SK-N-SH (cell line): ENCODE results near the gene CTNNA3. TPM values are rescaled to one million over a fixed set of nuclear protein-coding genes. Genes with fewer than 3 reads are reported as not detected.

Source experiments
- CTCF ChIA-PET: fragments of 300-600, 350-600 bp; formaldehyde crosslinking; extraction: SDS; loops from one replicate; lab custom pipeline; 2021; lab: Yijun Ruan, JAX
- POLR2A ChIA-PET: fragments of 350-600 bp; sonication (Branson Sonifier 250); formaldehyde crosslinking; extraction: SDS; loops from one replicate; lab custom pipeline; 2020; ENCODE audit warnings: antibody characterized with exemption, inconsistent platforms; lab: Yijun Ruan, JAX
- DNase-seq: peaks from one replicate; pipeline ENCODE4 v3.0.0; 2012
- H2AFZ ChIP-seq: fragments of 200-600 bp; sonication (generic); 2 replicates; pipeline ENCODE4 v1.8.1; 2016; ENCODE audit warnings: antibody characterized with exemption, mild to moderate bottlenecking, low read depth
- H3F3A ChIP-seq: fragments of 200-600 bp; sonication (generic); replicated peaks from 2 replicates; pipeline ENCODE3; 2016; ENCODE audit warnings: antibody characterized with exemption, mild to moderate bottlenecking; ENCODE audit not compliant: insufficient read depth
- H3K27ac ChIP-seq, 2 experiments: fragments of 200-500 bp in 1 of 2; fragments of 200-600 bp in 1 of 2; sonication (Bioruptor generic) in 1 of 2; sonication (generic), shearing (Covaris generic) in 1 of 2; 2 replicates each; pipeline versions ENCODE4 v1.5.1 to v1.6.1; 2014 to 2016; ENCODE audit warnings: low read depth in 2 of 2, inconsistent platforms in 1 of 2, low read length in 1 of 2, mild to moderate bottlenecking in 1 of 2, mixed read lengths in 1 of 2
- H3K27me3 ChIP-seq: fragments of 200-600 bp; sonication (generic), shearing (Covaris generic); 2 replicates; pipeline ENCODE4 v1.6.1; 2016; ENCODE audit warnings: mixed run types; ENCODE audit not compliant: insufficient read depth
- H3K36me3 ChIP-seq, 2 experiments: fragments of 200-500 bp in 1 of 2; fragments of 200-600 bp in 1 of 2; sonication (Bioruptor generic) in 1 of 2; sonication (generic) in 1 of 2; replicated peaks in 1 of 2; 2 replicates each; pipeline versions ENCODE3 to v1.5.1; 2014 to 2016; ENCODE audit warnings: low read length in 1 of 2, mild to moderate bottlenecking in 1 of 2; ENCODE audit not compliant: insufficient read depth in 2 of 2, control insufficient read depth in 1 of 2
- H3K4me1 ChIP-seq, 2 experiments: fragments of 200-500 bp in 1 of 2; fragments of 200-600 bp in 1 of 2; sonication (Bioruptor generic) in 1 of 2; sonication (generic), shearing (Covaris generic) in 1 of 2; 2 replicates each; pipeline versions ENCODE4 v1.5.1 to v1.6.1; 2014 to 2016; ENCODE audit warnings: low read depth in 1 of 2, low read length in 1 of 2, mixed run types in 1 of 2; ENCODE audit not compliant: insufficient read depth in 2 of 2, control insufficient read depth in 1 of 2
- H3K4me2 ChIP-seq: fragments of 200-600 bp; sonication (generic), shearing (Covaris generic); 2 replicates; pipeline ENCODE4 v1.6.1; 2017; ENCODE audit warnings: mixed run types
- H3K4me3 ChIP-seq, 2 experiments: fragments of 200-500 bp in 1 of 2; fragments of 200-600 bp in 1 of 2; sonication (Bioruptor generic) in 1 of 2; sonication (generic), shearing (Covaris generic) in 1 of 2; 2 replicates each; pipeline versions ENCODE4 v1.5.1 to v1.8.1; 2014 to 2016; ENCODE audit warnings: low read depth in 2 of 2, inconsistent platforms in 1 of 2, low read length in 1 of 2, mild to moderate bottlenecking in 1 of 2, mixed read lengths in 1 of 2, moderate library complexity in 1 of 2
- H3K79me2 ChIP-seq: fragments of 200-600 bp; sonication (generic); 2 replicates; pipeline ENCODE4 v1.8.1; 2017; ENCODE audit warnings: mild to moderate bottlenecking; ENCODE audit not compliant: insufficient read depth
- H3K9ac ChIP-seq: fragments of 200-600 bp; sonication (generic); 2 replicates; pipeline ENCODE4 v1.6.1; 2017; ENCODE audit warnings: mixed run types
- H3K9me2 ChIP-seq: fragments of 200-600 bp; sonication (generic); 2 replicates; pipeline ENCODE4 v1.6.1; 2017; ENCODE audit warnings: mixed run types
- H3K9me3 ChIP-seq: fragments of 200-600 bp; sonication (generic); 2 replicates; pipeline ENCODE4 v1.6.1; 2017; ENCODE audit warnings: mixed run types, mild to moderate bottlenecking, moderate library complexity
- H4K20me1 ChIP-seq: fragments of 200-600 bp; sonication (generic); 2 replicates; pipeline ENCODE4 v1.6.1; 2017; ENCODE audit warnings: mild to moderate bottlenecking, mixed run types; ENCODE audit not compliant: insufficient read depth
- CHD2 ChIP-seq: fragments of 150-350 bp; IDR thresholded peaks from 2 replicates; pipeline ENCODE4 v1.6.1; 2018; ENCODE audit warnings: low read length; ENCODE audit not compliant: partially characterized antibody
- ELF1 ChIP-seq: IDR thresholded peaks from 2 replicates; pipeline ENCODE4 v1.4.0; 2012
- EZH2phosphoT487 ChIP-seq: fragments of 200-600 bp; sonication (generic); IDR thresholded peaks from 2 replicates; pipeline ENCODE4 v1.6.1; 2017; ENCODE audit warnings: low read depth, mixed run types, mild to moderate bottlenecking, antibody characterized with exemption, moderate library complexity, borderline replicate concordance
- FOSL2 ChIP-seq: IDR thresholded peaks from 2 replicates; pipeline ENCODE4 v1.4.0; 2012; ENCODE audit warnings: low read depth, mild to moderate bottlenecking, moderate library complexity, borderline replicate concordance
- FOXM1 ChIP-seq: IDR thresholded peaks from 2 replicates; pipeline ENCODE4 v1.4.0; 2012; ENCODE audit warnings: low read depth, mild to moderate bottlenecking
- GABPA ChIP-seq: IDR thresholded peaks from 2 replicates; pipeline ENCODE4 v1.4.0; 2012; ENCODE audit warnings: low read depth, mild to moderate bottlenecking
- NRF1 ChIP-seq: IDR thresholded peaks from 2 replicates; pipeline ENCODE4 v1.6.1; 2012; ENCODE audit warnings: low read depth, mild to moderate bottlenecking, low read length
- POLR2AphosphoS5 ChIP-seq: IDR thresholded peaks from 2 replicates; pipeline ENCODE4 v1.6.1; 2012; ENCODE audit warnings: low read depth, low read length
- RAD21 ChIP-seq: IDR thresholded peaks from 2 replicates; pipeline ENCODE4 v1.6.1; 2012; ENCODE audit warnings: mild to moderate bottlenecking, low read length
- RCOR1 ChIP-seq: fragments of 150-350 bp; IDR thresholded peaks from 2 replicates; pipeline ENCODE4 v1.6.1; 2017; ENCODE audit warnings: antibody characterized with exemption, low read length
- RXRA ChIP-seq: IDR thresholded peaks from 2 replicates; pipeline ENCODE4 v1.4.0; 2012; ENCODE audit warnings: low read depth, mild to moderate bottlenecking, borderline replicate concordance
- SIN3A ChIP-seq: IDR thresholded peaks from 2 replicates; pipeline ENCODE4 v1.6.1; 2012; ENCODE audit warnings: low read depth, mild to moderate bottlenecking, low read length, moderate library complexity, borderline replicate concordance
- SMC3 ChIP-seq: IDR thresholded peaks from 2 replicates; pipeline ENCODE4 v1.6.1; 2012; ENCODE audit warnings: low read depth, low read length, improper control_type of control experiment
- TCF12 ChIP-seq: IDR thresholded peaks from 2 replicates; pipeline ENCODE4 v1.4.0; 2012
- TEAD4 ChIP-seq: IDR thresholded peaks from 2 replicates; pipeline ENCODE4 v1.4.0; 2012; ENCODE audit warnings: mild to moderate bottlenecking, borderline replicate concordance; ENCODE audit not compliant: insufficient read depth
- WGBS: methylation state at CpG from one replicate; pipeline ENCODE4 v1.1.6; 2017; ENCODE audit warnings: low lambda C conversion rate; 5-methylcytosine and 5-hydroxymethylcytosine counted together
- polyA plus RNA-seq, 3 experiments: library from polyadenylated mRNA; depleted of rRNA; stranded (reverse); fragments of >200 nt; gene quantifications; 2 replicates each; pipeline ENCODE4 v1.2.3, GENCODE V29; 2012
- TF ChIP-seq, protein P1 (sequence below): fragments of 200-600 bp; sonication (generic); IDR thresholded peaks from 2 replicates; pipeline ENCODE4 v1.6.1; 2017; ENCODE audit warnings: antibody characterized with exemption, mild to moderate bottlenecking, moderate library complexity
- TF ChIP-seq, protein P2 (sequence below): IDR thresholded peaks from 2 replicates; pipeline ENCODE4 v1.4.0; 2012; ENCODE audit warnings: low read depth, borderline replicate concordance
- TF ChIP-seq, protein P3 (sequence below): IDR thresholded peaks from 2 replicates; pipeline ENCODE4 v1.4.0; 2012; ENCODE audit warnings: low read depth, borderline replicate concordance
- TF ChIP-seq, protein P4 (sequence below): IDR thresholded peaks from 2 replicates; pipeline ENCODE4 v1.6.1; 2012; ENCODE audit warnings: mild to moderate bottlenecking, low read depth, low read length, moderate library complexity
- TF ChIP-seq, protein P5 (sequence below): IDR thresholded peaks from 2 replicates; pipeline ENCODE4 v1.4.0; 2012; ENCODE audit warnings: low read depth

CTNNA3 gene
- polyA plus RNA-seq, 1 of the 3 experiments (the other 2 are of a cell fraction): not detected

DNA sequence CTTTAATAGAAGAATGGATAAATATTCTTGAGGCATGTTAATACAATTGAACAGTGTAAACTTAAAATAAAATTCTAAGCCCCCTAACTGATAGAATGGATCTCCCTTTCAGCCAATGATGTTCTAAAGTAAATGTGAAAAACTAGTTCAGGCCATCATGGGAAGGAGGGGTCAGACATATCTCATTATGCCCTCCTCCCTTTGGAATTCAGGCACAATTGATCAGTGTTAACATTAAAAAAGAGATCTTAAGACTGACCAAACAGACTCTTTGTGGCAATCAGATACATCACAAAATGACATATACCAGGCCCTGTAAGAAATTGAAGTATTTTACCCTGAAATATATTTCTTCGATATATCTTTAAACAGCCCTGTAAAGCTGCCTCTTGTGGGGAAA lies 1453.1 kb downstream of the CTNNA3 start:
- H3K9me2 ChIP-seq: no peaks in the 10 kb centered on the region
- DNase-seq: no peak
- no peak overlapping the region for H3K4me3 ChIP-seq
- H3K4me1 ChIP-seq: no peaks in the 10 kb centered on the region
- H3K9ac ChIP-seq: no peak overlapping the region
- H3K9me3 ChIP-seq: no peaks in the 10 kb centered on the region
- CTCF ChIA-PET: no interaction called here
- H3K79me2 ChIP-seq: no peaks in the 10 kb centered on the region
- H3F3A ChIP-seq: no peaks in the 10 kb centered on the region
- H4K20me1 ChIP-seq: no peaks in the 10 kb centered on the region
- no peaks in the 10 kb centered on the region for H3K27me3 ChIP-seq
- POLR2A ChIA-PET: no interaction called here
- no peak overlapping the region for H3K27ac ChIP-seq
- TF ChIP-seq NRF1 (no peak), EZH2phosphoT487 (no peak), TCF12 (no peak), FOXM1 (no peak), FOSL2 (no peak), SMC3 (no peak), GABPA (no peak), CHD2 (no peak), ELF1 (no peak), RAD21 (no peak), RXRA (no peak), TEAD4 (no peak), RCOR1 (no peak), SIN3A (no peak), POLR2AphosphoS5 (no peak)
- TF ChIP-seq, protein P1, sequence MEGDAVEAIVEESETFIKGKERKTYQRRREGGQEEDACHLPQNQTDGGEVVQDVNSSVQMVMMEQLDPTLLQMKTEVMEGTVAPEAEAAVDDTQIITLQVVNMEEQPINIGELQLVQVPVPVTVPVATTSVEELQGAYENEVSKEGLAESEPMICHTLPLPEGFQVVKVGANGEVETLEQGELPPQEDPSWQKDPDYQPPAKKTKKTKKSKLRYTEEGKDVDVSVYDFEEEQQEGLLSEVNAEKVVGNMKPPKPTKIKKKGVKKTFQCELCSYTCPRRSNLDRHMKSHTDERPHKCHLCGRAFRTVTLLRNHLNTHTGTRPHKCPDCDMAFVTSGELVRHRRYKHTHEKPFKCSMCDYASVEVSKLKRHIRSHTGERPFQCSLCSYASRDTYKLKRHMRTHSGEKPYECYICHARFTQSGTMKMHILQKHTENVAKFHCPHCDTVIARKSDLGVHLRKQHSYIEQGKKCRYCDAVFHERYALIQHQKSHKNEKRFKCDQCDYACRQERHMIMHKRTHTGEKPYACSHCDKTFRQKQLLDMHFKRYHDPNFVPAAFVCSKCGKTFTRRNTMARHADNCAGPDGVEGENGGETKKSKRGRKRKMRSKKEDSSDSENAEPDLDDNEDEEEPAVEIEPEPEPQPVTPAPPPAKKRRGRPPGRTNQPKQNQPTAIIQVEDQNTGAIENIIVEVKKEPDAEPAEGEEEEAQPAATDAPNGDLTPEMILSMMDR: no peak
- TF ChIP-seq, protein P2, sequence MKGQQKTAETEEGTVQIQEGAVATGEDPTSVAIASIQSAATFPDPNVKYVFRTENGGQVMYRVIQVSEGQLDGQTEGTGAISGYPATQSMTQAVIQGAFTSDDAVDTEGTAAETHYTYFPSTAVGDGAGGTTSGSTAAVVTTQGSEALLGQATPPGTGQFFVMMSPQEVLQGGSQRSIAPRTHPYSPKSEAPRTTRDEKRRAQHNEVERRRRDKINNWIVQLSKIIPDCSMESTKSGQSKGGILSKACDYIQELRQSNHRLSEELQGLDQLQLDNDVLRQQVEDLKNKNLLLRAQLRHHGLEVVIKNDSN: no peak
- TF ChIP-seq, protein P3, sequence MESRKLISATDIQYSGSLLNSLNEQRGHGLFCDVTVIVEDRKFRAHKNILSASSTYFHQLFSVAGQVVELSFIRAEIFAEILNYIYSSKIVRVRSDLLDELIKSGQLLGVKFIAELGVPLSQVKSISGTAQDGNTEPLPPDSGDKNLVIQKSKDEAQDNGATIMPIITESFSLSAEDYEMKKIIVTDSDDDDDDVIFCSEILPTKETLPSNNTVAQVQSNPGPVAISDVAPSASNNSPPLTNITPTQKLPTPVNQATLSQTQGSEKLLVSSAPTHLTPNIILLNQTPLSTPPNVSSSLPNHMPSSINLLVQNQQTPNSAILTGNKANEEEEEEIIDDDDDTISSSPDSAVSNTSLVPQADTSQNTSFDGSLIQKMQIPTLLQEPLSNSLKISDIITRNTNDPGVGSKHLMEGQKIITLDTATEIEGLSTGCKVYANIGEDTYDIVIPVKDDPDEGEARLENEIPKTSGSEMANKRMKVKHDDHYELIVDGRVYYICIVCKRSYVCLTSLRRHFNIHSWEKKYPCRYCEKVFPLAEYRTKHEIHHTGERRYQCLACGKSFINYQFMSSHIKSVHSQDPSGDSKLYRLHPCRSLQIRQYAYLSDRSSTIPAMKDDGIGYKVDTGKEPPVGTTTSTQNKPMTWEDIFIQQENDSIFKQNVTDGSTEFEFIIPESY: no peak
- TF ChIP-seq, protein P4, sequence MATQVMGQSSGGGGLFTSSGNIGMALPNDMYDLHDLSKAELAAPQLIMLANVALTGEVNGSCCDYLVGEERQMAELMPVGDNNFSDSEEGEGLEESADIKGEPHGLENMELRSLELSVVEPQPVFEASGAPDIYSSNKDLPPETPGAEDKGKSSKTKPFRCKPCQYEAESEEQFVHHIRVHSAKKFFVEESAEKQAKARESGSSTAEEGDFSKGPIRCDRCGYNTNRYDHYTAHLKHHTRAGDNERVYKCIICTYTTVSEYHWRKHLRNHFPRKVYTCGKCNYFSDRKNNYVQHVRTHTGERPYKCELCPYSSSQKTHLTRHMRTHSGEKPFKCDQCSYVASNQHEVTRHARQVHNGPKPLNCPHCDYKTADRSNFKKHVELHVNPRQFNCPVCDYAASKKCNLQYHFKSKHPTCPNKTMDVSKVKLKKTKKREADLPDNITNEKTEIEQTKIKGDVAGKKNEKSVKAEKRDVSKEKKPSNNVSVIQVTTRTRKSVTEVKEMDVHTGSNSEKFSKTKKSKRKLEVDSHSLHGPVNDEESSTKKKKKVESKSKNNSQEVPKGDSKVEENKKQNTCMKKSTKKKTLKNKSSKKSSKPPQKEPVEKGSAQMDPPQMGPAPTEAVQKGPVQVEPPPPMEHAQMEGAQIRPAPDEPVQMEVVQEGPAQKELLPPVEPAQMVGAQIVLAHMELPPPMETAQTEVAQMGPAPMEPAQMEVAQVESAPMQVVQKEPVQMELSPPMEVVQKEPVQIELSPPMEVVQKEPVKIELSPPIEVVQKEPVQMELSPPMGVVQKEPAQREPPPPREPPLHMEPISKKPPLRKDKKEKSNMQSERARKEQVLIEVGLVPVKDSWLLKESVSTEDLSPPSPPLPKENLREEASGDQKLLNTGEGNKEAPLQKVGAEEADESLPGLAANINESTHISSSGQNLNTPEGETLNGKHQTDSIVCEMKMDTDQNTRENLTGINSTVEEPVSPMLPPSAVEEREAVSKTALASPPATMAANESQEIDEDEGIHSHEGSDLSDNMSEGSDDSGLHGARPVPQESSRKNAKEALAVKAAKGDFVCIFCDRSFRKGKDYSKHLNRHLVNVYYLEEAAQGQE: no peak
- TF ChIP-seq, protein P5, sequence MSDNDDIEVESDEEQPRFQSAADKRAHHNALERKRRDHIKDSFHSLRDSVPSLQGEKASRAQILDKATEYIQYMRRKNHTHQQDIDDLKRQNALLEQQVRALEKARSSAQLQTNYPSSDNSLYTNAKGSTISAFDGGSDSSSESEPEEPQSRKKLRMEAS: no peak
- H2AFZ ChIP-seq: no peak overlapping the region
- H3K36me3 ChIP-seq: no peaks in the 10 kb centered on the region
- no peak overlapping the region for H3K4me2 ChIP-seq
- 0% methylated on average over 1 of the region's 1 CpG for WGBS
